NCI-H2171 (cell line): Measurements from ENCODE around the gene AREG.
"Not testable (repeated sequence)": the region's sequence is repeated elsewhere in the genome, so short reads cannot be mapped to it uniquely, and the experiment has no call there.

Source experiments
- DNase-seq: peaks from one replicate; lab custom pipeline; 2025; lab: John Stamatoyannopoulos, UW

AREG gene, protein sequence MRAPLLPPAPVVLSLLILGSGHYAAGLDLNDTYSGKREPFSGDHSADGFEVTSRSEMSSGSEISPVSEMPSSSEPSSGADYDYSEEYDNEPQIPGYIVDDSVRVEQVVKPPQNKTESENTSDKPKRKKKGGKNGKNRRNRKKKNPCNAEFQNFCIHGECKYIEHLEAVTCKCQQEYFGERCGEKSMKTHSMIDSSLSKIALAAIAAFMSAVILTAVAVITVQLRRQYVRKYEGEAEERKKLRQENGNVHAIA

GRCh38 chr4:74444891-74445642 is at the start of gene AREG:
TSS of gene AREG (plus strand) at chr4:74445136. CDS start at chr4:74445346, 210 bp downstream.
- no peak for DNase-seq

GRCh38 chr4:74395633-74396032 is 49.3 kb upstream of the AREG start:
- no peak for DNase-seq

DNA sequence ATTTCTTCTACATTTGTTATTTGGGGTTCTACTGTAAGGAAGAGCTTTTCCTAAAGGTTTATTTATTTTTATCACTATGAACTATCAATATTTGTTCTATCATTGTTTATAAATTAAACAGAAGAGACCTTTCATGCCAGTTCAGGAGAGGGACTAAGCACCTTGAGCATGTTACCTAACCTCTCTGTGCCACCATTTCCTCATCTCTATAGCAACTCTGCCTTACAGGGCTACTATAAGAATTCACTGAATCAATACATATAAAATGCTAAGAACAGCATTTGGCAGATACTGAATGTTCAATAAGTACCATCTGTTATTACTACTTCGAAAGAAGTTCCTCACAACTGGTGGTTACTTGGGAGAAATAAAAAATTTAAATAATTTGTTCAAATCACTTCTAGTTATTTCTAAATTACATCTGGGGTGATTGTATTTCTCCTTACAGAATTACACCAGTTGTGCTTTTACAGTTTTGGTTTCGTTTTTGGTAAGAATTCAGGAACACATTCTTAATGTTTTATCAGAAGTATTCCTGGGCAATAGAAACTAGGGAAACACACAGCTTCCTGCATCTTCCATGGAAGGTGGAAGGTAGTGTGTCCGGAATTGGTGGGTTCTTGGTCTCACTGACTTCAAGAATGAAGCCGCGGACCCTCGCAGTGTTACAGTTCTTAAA is 47.0 kb upstream of the AREG start:
- DNase-seq: no peak

DNA sequence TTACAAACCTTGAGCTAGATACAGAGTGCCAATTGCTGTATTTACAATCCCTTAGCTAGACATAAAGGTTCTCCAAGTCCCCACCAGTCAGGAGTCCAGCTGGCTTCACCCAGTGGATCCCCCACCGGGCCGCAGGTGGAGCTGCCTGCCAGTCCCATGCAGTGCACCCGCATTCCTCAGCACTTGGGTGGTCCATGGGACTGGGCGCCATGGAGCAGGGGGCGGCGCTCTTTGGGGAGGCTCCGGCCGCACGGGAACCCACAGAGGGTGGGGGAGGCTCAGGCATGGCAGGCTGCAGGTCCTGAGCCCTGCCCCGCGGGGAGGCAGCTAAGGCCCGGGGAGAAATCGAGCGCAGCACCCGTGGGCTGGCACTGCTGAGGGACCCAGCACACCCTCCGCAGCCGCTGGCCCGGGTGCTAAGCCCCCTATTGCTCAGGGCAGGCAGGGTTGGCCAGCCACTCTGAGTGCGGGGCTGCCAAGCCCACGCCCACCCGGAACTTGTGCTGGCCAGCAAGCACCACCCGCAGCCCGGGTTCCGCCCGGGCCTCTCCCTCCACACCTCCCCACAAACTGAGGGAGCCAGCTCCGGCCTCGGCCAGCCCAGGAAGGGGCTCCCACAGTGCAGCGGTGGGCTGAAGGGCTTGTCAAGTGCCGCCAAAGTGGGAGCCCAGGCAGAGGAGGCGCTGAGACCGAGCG is 45.9 kb upstream of the AREG start:
- not testable (repeated sequence) for DNase-seq

DNA sequence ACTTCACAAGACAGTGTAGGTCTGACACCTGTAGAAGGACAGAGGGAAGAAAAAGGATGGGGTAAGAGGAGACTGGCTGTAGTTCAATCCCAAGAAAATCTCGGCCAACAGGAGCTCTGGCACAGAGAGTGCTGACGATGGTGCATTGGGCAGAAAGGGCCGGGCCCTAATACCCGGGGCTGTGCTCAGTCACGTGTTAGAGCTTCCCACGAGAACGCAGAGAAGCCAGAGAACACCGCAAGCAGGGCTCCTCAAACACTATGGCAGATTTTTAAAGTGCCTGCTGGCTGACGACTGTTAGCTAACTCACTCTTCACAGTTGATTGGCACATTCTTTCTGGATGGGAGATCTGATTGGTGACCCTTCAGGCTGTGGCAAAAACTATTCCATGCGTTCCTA is 44.5 kb upstream of the AREG start:
- no peak for DNase-seq

- DNase-seq: no peak
Measured at GRCh38 chr4:74402692-74403456, 42.1 kb upstream of the AREG start.

- DNase-seq: no peak
Measured at GRCh38 chr4:74407891-74408290, 37.0 kb upstream of the AREG start.

DNA sequence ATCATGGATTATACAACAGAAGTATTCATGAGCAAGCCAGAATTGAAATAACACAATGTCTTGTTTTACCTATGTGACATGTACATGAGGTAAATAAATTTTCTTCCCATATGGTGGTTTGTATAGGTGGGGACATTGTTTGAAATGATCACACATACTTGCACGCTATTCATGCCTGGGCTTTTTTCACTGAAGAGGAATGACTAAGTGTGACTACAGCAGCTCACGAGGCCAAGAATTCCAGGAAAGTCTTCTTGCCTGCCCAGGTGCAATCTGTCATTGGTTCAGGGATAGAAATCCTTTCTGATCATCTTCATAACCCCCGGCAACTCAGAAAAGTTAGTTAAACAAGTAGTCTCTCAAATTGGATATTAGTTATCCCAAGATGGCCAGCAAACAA is 36.3 kb upstream of the AREG start:
- DNase-seq: no peak

DNA sequence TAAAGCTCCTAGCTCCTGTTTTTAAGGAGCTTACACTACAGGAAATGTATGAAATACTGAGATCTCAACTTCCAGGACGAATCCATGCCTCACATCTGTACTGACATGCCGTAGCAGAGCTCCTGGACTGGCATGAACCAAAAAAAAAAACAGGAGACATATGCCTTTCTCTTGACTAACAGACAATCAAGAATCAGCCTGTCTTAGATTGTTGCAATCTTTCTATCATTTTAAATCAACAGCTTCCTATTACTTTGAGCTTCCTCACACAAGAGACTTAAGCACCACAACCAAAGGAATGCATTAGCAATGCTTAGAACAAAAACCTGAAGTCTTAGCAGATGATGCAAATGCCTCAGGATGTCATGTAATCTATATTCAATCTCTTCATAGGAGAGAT is 34.7 kb upstream of the AREG start:
- no peak for DNase-seq

- no peak for DNase-seq
Measured at GRCh38 chr4:74412225-74412624, 32.7 kb upstream of the AREG start.

DNA sequence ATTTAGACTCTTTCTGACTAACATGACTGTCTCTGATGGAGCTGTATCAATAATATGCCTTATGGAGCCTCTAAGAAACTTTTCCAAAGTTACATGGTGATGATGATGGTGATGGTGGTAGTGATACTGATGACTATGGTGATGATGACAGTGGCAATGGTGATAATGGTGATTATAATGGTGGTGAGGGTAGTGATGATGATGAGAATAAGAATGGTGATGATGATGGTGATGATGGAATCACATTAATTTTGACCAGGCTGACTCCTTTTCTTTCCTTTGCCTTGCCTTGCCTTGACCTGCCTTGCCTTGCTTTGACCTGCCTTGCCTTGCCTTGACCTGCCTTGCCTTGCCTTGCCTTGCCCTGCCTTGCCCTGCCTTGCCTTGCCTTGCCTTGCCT is 31.7 kb upstream of the AREG start:
- DNase-seq: no peak

- no peak for DNase-seq
Measured at GRCh38 chr4:74414149-74414809, 30.7 kb upstream of the AREG start.

DNA sequence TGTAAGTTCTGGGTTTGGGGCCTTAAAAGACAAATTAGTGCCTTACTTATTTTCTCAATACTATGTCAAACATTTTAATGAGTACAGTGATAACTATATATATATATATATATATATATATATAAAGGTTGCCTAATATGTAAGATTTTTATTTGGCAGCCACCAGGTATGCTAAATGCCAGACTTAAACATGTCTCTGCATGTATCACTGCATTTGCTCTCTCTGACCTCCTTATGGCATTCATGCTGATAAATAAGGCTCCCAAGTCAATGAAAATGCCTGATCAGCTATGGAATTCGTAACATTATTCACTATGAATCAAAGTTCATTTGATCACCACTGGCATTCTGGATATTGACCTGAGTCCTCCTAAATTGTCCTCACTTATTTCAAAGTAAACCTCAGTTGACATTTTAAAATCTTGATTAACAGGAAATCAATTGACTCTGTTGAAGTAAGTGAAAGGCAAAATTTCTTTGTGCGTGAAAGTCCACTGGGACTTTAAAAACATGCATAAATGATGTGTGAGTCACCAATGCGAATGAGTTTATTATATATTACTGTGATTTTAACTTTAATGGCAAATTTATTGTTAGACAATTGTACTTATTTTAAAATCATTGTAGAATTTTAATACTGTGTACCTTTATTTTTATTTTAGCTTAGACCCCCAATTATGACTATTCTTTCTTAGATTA is 29.2 kb upstream of the AREG start:
- DNase-seq: no peak

DNA sequence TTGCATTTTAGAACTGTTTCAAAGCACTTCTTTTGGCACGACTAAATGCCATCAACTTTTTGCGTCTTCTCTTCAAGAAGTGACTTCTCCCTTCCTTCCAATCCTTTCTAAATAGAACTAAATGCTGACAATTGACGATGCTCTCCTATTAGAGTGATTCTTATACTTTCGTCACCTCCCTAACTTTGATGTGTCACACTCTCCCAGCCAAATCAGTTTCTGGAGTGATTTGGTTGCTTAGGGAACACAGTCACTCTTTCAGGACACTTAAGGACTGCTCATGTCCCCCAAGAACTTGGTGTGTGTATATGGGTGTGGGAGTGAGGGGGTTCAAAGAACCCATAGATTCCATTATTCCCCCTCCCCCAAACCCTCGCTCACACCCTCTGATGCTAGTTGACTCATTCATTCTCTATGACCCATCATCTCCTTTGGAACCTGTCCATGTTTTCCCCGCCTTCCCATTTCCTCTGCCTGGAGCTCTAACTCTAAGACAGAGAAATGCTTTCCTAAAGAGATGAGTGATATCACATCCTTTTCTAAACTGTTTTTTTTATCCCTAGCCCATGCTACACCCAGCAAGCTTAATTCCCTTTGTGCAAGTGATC is 26.8 kb upstream of the AREG start:
- no peak for DNase-seq

GRCh38 chr4:74420863-74421262 is 24.1 kb upstream of the AREG start:
- no peak for DNase-seq

GRCh38 chr4:74423104-74423503 is 21.8 kb upstream of the AREG start:
- no peak for DNase-seq

- no peak for DNase-seq
Measured at GRCh38 chr4:74424111-74424510, 20.8 kb upstream of the AREG start.

DNA sequence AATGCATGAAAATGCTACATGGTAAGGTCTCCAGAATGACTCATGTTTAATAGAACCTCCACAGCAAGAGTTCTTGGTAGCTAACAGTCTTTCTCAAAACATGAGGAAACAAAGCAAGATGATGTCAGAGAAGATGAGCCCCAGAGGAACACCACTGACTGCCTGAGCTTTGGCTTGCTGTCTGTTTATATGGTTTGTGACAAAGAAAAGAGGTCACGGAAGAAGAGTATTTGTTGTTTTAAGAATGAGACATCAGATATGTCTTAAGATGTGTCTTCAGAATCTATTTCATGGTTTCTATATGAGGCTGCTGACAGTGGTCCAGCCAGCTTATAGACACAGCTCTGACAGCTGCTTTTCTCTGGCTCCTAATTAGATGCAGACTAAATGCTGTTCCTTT is 18.8 kb upstream of the AREG start:
- no peak for DNase-seq

DNA sequence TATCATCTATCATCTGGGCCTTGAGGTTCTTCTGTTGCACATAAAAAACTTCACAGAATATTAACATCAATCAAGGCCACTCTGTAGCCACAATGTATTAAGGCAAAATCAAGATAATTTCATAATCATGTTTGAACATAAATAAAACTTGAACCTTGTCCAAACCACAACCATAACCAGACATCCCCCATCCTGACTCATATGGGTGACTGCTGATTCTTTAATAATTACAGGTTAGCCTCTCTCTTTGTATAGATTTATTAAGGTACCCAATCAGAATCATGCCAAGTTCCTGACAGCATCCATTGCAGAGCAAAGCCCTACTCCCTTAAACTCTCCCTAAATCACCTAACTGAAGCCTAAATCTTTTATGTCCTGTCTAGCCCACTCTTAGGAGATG is 16.7 kb upstream of the AREG start:
- no peak for DNase-seq

DNA sequence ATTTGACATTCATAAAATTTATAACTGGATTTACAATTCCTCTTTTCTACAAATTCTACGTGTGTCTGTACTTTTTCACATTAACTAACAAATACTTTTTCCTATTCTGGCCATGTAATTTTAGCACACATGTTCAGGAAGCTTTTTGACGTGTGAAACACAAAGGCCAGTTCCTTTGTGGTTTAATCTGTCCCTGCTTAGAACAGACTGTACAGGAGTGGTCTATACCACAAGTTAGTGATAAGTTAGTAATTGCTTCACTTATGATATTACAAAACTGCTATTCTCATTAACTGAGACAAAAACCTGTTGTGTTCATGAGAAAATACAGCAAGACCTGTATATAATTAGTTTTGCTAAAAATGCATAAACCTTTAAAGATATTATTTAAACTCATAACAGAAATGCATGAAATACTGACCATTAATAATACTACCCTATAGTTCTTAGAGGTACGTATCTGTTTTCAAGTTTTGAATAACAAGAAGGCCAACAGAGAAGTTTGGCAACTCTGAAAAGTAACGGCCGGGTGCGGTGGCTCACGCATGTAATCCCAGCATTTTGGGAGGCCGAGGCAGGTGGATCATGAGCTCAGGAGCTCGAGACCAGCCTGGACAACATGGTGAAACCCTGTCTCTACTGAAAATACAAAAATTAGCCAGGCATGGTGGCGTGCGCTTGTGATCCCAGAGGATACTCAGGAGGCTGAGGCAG is 13.7 kb upstream of the AREG start:
- no peak for DNase-seq
